ENCODE measurements around the gene FAM167B. TPM values are rescaled to one million over a fixed set of nuclear protein-coding genes. Genes with fewer than 3 reads are reported as not detected.

FAM167B gene
- total RNA-seq, 4 donors from 2014 or later = 0.83 to 6.7 (median 4.7) TPM

- TF ChIP-seq POLR2AphosphoS5 (IDR thresholded peaks at IDR 0.05) (peak in 1 of 2 donors; percentile 22), POLR2A (IDR thresholded peaks at IDR 0.05; ENCODE audit: low read depth) (no peak), EP300 (IDR thresholded peaks at IDR 0.05) (no peak)
- TF ChIP-seq, protein P1, sequence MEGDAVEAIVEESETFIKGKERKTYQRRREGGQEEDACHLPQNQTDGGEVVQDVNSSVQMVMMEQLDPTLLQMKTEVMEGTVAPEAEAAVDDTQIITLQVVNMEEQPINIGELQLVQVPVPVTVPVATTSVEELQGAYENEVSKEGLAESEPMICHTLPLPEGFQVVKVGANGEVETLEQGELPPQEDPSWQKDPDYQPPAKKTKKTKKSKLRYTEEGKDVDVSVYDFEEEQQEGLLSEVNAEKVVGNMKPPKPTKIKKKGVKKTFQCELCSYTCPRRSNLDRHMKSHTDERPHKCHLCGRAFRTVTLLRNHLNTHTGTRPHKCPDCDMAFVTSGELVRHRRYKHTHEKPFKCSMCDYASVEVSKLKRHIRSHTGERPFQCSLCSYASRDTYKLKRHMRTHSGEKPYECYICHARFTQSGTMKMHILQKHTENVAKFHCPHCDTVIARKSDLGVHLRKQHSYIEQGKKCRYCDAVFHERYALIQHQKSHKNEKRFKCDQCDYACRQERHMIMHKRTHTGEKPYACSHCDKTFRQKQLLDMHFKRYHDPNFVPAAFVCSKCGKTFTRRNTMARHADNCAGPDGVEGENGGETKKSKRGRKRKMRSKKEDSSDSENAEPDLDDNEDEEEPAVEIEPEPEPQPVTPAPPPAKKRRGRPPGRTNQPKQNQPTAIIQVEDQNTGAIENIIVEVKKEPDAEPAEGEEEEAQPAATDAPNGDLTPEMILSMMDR (IDR thresholded peaks at IDR 0.05) = no peak
- WGBS = 69% methylated on average over 3 of the region's 5 CpGs
- no peaks in the 10 kb centered on the region for H3K27me3 ChIP-seq
- no peak within 1 kb of the TSS for H3K4me3 ChIP-seq
- H3K36me3 ChIP-seq = peaks cover 0 to 9% (median 1%) of the 10 kb centered on the region in 4 donors
- no peaks in the 10 kb centered on the region for H3K9me3 ChIP-seq
- no peak for DNase-seq (ENCODE audit: extremely low spot score)
- H3K4me1 ChIP-seq = peaks cover 13 to 27% (median 23%) of the 10 kb centered on the region in 4 donors
- H3K27ac ChIP-seq (replicated peaks in 1 of 4) = no peak within 1 kb of the TSS
- intact Hi-C loops (cut with DNase I) = no loop called here
These were observed 38.1 kb upstream of the FAM167B start, which contains the start of gene DCDC2B for GRCh38 chr1:32208891-32209328. DCDC2B (plus strand) TSS chr1:32209089; CDS start chr1:32209094, 5 bp downstream.

GRCh38 chr1:32215629-32216480 lies 31.2 kb upstream of the FAM167B start:
- Histone ChIP-seq H3K4me3 (no peak overlapping the region), H3K27ac (replicated peaks in 1 of 4) (peak overlapping the region in 2 of 4 donors; percentile 39 to 43), H3K4me1 (peaks cover 7 to 26% (median 13%) of the 10 kb centered on the region in 4 donors), H3K36me3 (peaks cover 28 to 72% (median 44%) of the 10 kb centered on the region in 4 donors), H3K27me3 (no peaks in the 10 kb centered on the region), H3K9me3 (no peaks in the 10 kb centered on the region)
- TF ChIP-seq, protein P1 (IDR thresholded peaks at IDR 0.05) = peak; percentile 60 to 76 (median 68)
- TF ChIP-seq POLR2A (IDR thresholded peaks at IDR 0.05; ENCODE audit: low read depth) (no peak), EP300 (IDR thresholded peaks at IDR 0.05) (no peak), POLR2AphosphoS5 (IDR thresholded peaks at IDR 0.05) (peak in 1 of 2 donors; percentile 24)
- intact Hi-C loops (cut with DNase I) = no loop called here
- DNase-seq (ENCODE audit: extremely low spot score) = no peak
- 75% methylated on average over 10 of the region's 10 CpGs for WGBS

GRCh38 chr1:32216566-32216965 lies 30.5 kb upstream of the FAM167B start:
- Histone ChIP-seq H3K27me3 (no peaks in the 10 kb centered on the region), H3K36me3 (peaks cover 28 to 72% (median 44%) of the 10 kb centered on the region in 4 donors), H3K4me1 (peaks cover 14 to 33% (median 20%) of the 10 kb centered on the region in 4 donors), H3K4me3 (no peak overlapping the region), H3K9me3 (no peaks in the 10 kb centered on the region), H3K27ac (replicated peaks in 1 of 4) (no peak overlapping the region)
- DNase-seq (ENCODE audit: extremely low spot score) = no peak
- 94% methylated on average over 4 of the region's 5 CpGs for WGBS
- TF ChIP-seq, protein P1 (IDR thresholded peaks at IDR 0.05) = no peak
- TF ChIP-seq EP300 (IDR thresholded peaks at IDR 0.05) = no peak
- TF ChIP-seq POLR2AphosphoS5 (IDR thresholded peaks at IDR 0.05) = no peak
- no peak for TF ChIP-seq POLR2A (IDR thresholded peaks at IDR 0.05; ENCODE audit: low read depth)
- intact Hi-C loops (cut with DNase I) = no loop called here

DNA sequence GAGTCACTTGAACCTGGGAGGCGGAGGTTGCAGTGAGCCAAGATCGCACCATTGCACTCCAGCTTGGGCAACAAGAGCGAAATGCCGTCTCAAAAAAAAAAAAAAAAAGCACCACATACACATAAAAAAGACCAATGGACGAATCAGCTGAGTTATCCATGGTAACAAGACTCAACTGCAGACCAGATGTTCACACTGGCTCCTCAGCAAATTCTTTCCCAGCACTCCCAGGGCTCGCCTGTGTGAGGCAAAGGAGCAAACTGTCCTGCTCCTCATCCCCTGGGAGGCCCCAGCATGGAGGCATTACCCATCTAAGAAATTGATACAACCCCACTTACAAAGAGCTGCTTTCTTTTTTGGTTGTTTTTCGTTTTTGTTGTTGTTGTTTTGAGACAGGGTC lies 28.0 kb upstream of the FAM167B start:
- peaks cover 29 to 50% (median 37%) of the 10 kb centered on the region in 4 donors for H3K4me1 ChIP-seq
- H3K27ac ChIP-seq (replicated peaks in 1 of 4) = no peak overlapping the region
- DNase-seq (ENCODE audit: extremely low spot score) = no peak
- intact Hi-C loops (cut with DNase I) = no loop called here
- 88% methylated on average over 7 of the region's 7 CpGs for WGBS
- TF ChIP-seq EP300 (IDR thresholded peaks at IDR 0.05) (no peak), POLR2AphosphoS5 (IDR thresholded peaks at IDR 0.05) (no peak), POLR2A (IDR thresholded peaks at IDR 0.05; ENCODE audit: low read depth) (no peak)
- TF ChIP-seq, protein P1 (IDR thresholded peaks at IDR 0.05) = no peak
- H3K27me3 ChIP-seq = no peaks in the 10 kb centered on the region
- H3K4me3 ChIP-seq = no peak overlapping the region
- H3K9me3 ChIP-seq = no peaks in the 10 kb centered on the region
- peaks cover 29 to 66% (median 46%) of the 10 kb centered on the region in 4 donors for H3K36me3 ChIP-seq
